Measurements from ENCODE around the gene TENM3. TPM values are rescaled to one million over a fixed set of nuclear protein-coding genes. Genes with fewer than 3 reads are reported as not detected.

TENM3 gene
- total RNA-seq, 1 experiment from 2014 or later = 0.87 TPM

GRCh38 chr4:182825003-182825402 is 581.8 kb downstream of the TENM3 start:
- Histone ChIP-seq H3K4me3 (ENCODE audit: low read length) (no peak overlapping the region), H3K9ac (ENCODE audit: low read length) (no peak overlapping the region), H3K79me2 (ENCODE audit: low read length) (no peaks in the 10 kb centered on the region), H3K27ac (ENCODE audit: low read length) (no peak overlapping the region), H3K4me2 (ENCODE audit: low read length) (no peak overlapping the region), H4K20me1 (ENCODE audit: low read length) (no peaks in the 10 kb centered on the region), H3F3A (ENCODE audit: low read length, unreplicated experiment) (no peaks in the 10 kb centered on the region), H3K36me3 (ENCODE audit: low read depth, low read length) (no peaks in the 10 kb centered on the region), H3K9me2 (replicated peaks; ENCODE audit: low read length) (no peaks in the 10 kb centered on the region), H3K4me1 (ENCODE audit: insufficient read depth, low read length) (no peaks in the 10 kb centered on the region; the same call in 1 of the 2 replicates), H3K9me3 (ENCODE audit: low read length) (no peaks in the 10 kb centered on the region), H3K27me3 (ENCODE audit: low read length) (no peaks in the 10 kb centered on the region), H2AFZ (ENCODE audit: low read length) (no peak overlapping the region)
- TF ChIP-seq EZH2 (IDR thresholded peaks at IDR 0.05; ENCODE audit: low read length, unreplicated experiment) = no peak
- TF ChIP-seq CTCF (conservative IDR thresholded peaks at IDR 0.05; ENCODE audit: low read depth, low read length) = no peak
- no peak for TF ChIP-seq EZH2phosphoT487 (IDR thresholded peaks at IDR 0.05; ENCODE audit: borderline replicate concordance, low read length)
- no peak for ATAC-seq
- ChIA-PET CTCF (no interaction called here), POLR2A (ENCODE audit: unreplicated experiment) (no interaction called here)
- intact Hi-C loops (cut with micrococcal nuclease) = loop anchor here (5.0 kb wide), 1 partner anchor 57 kb away; no protein-coding TSS in a partner anchor
- no TSS peak for BruUV-seq (replicated peaks)
- no peak for DNase-seq

GRCh38 chr4:182825786-182826185 is 582.6 kb downstream of the TENM3 start:
- Histone ChIP-seq H4K20me1 (ENCODE audit: low read length) (no peaks in the 10 kb centered on the region), H3K36me3 (ENCODE audit: low read depth, low read length) (no peaks in the 10 kb centered on the region), H3K4me1 (ENCODE audit: insufficient read depth, low read length) (no peaks in the 10 kb centered on the region; the same call in 1 of the 2 replicates), H2AFZ (ENCODE audit: low read length) (no peak overlapping the region), H3K79me2 (ENCODE audit: low read length) (no peaks in the 10 kb centered on the region), H3K4me2 (ENCODE audit: low read length) (no peak overlapping the region), H3K4me3 (ENCODE audit: low read length) (no peak overlapping the region), H3K27ac (ENCODE audit: low read length) (no peak overlapping the region), H3K27me3 (ENCODE audit: low read length) (no peaks in the 10 kb centered on the region), H3K9me3 (ENCODE audit: low read length) (no peaks in the 10 kb centered on the region), H3F3A (ENCODE audit: low read length, unreplicated experiment) (no peaks in the 10 kb centered on the region), H3K9ac (ENCODE audit: low read length) (no peak overlapping the region), H3K9me2 (replicated peaks; ENCODE audit: low read length) (no peaks in the 10 kb centered on the region)
- BruUV-seq (replicated peaks) = no TSS peak
- DNase-seq = no peak
- CTCF ChIA-PET = no interaction called here
- TF ChIP-seq CTCF (conservative IDR thresholded peaks at IDR 0.05; ENCODE audit: low read depth, low read length) (no peak), EZH2phosphoT487 (IDR thresholded peaks at IDR 0.05; ENCODE audit: borderline replicate concordance, low read length) (no peak), EZH2 (IDR thresholded peaks at IDR 0.05; ENCODE audit: low read length, unreplicated experiment) (no peak)
- no peak for ATAC-seq
- intact Hi-C loops (cut with micrococcal nuclease) = loop anchor here (5.0 kb wide), 1 partner anchor 57 kb away; no protein-coding TSS in a partner anchor
- POLR2A ChIA-PET (ENCODE audit: unreplicated experiment) = no interaction called here

DNA sequence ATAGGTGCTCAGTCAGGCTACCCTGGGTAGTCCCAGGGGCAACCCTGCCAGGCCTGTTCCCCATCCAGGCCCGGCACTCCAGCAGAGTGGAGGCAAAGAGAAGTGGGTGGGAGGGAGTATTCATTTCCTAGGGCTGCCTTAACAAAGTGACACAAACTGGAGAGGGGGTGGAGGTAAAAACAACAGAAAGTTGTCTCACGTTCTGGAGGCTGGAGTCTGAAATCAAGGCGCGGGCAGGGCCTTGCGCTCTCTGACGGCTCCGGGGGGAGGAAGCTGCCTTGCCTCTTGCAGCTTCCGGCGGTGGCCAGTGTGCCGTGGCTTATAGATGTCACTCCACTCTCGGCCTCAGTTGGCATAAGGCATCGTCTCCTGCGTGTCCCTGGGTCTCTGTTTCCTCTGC is 583.2 kb downstream of the TENM3 start:
- Histone ChIP-seq H3F3A (ENCODE audit: low read length, unreplicated experiment) (no peaks in the 10 kb centered on the region), H4K20me1 (ENCODE audit: low read length) (no peaks in the 10 kb centered on the region), H3K4me1 (ENCODE audit: insufficient read depth, low read length) (no peaks in the 10 kb centered on the region; the same call in 1 of the 2 replicates), H3K27me3 (ENCODE audit: low read length) (no peaks in the 10 kb centered on the region), H3K79me2 (ENCODE audit: low read length) (no peaks in the 10 kb centered on the region), H3K4me2 (ENCODE audit: low read length) (no peak overlapping the region), H2AFZ (ENCODE audit: low read length) (no peak overlapping the region), H3K9me2 (replicated peaks; ENCODE audit: low read length) (no peaks in the 10 kb centered on the region), H3K27ac (ENCODE audit: low read length) (no peak overlapping the region), H3K9me3 (ENCODE audit: low read length) (no peaks in the 10 kb centered on the region), H3K9ac (ENCODE audit: low read length) (no peak overlapping the region), H3K4me3 (ENCODE audit: low read length) (no peak overlapping the region), H3K36me3 (ENCODE audit: low read depth, low read length) (no peaks in the 10 kb centered on the region)
- ATAC-seq = no peak
- BruUV-seq (replicated peaks) = no TSS peak
- ChIA-PET CTCF (no interaction called here), POLR2A (ENCODE audit: unreplicated experiment) (no interaction called here)
- DNase-seq = no peak
- intact Hi-C loops (cut with micrococcal nuclease) = loop anchor here (5.0 kb wide), 1 partner anchor 56 kb away; no protein-coding TSS in a partner anchor
- TF ChIP-seq EZH2phosphoT487 (IDR thresholded peaks at IDR 0.05; ENCODE audit: borderline replicate concordance, low read length) (no peak), CTCF (conservative IDR thresholded peaks at IDR 0.05; ENCODE audit: low read depth, low read length) (no peak), EZH2 (IDR thresholded peaks at IDR 0.05; ENCODE audit: low read length, unreplicated experiment) (no peak)
